ENCODE results near the gene TBKBP1. TPM values are rescaled to one million over a fixed set of nuclear protein-coding genes. Genes with fewer than 3 reads are reported as not detected.

Gene TBKBP1
- total and polyA plus RNA-seq, 2 donors (not counting 3 experiments of a cell fraction or from before 2014, with no cell fraction given): 7.0 to 11.7 TPM

GRCh38 chr17:47724705-47725104 lies 30.7 kb downstream of the TBKBP1 start:
- TF ChIP-seq POLR2A (IDR thresholded peaks at IDR 0.05; ENCODE audit: low read depth, low read length): no peak
- TF ChIP-seq GATA2 (IDR thresholded peaks at IDR 0.05; ENCODE audit: insufficient read depth, insufficient read length, low read depth, low read length): no peak
- no peak for TF ChIP-seq MYC (IDR thresholded peaks at IDR 0.05; ENCODE audit: low read depth, low read length)
- TF ChIP-seq EZH2 (IDR thresholded peaks at IDR 0.05; ENCODE audit: borderline replicate concordance, low read depth, low read length, severe bottlenecking): no peak
- no peak for TF ChIP-seq JUN (IDR thresholded peaks at IDR 0.05; ENCODE audit: borderline replicate concordance, insufficient read depth, insufficient read length, low read depth)
- TF ChIP-seq CTCF (IDR thresholded peaks at IDR 0.05; ENCODE audit: extremely low read depth in 1 of 2, insufficient read depth in 1 of 2, low read depth in 1 of 2, low read length in 2 of 2): no peak
- no peak for TF ChIP-seq POLR2AphosphoS5 (IDR thresholded peaks at IDR 0.05; ENCODE audit: insufficient read depth, low read depth, low read length)
- no peak for TF ChIP-seq MAX (IDR thresholded peaks at IDR 0.05; ENCODE audit: insufficient read depth, insufficient read length)
- no peak for TF ChIP-seq FOS (IDR thresholded peaks at IDR 0.05; ENCODE audit: borderline replicate concordance, insufficient read depth, low read length)
- H4K20me1 ChIP-seq (replicated peaks; ENCODE audit: control insufficient read depth, extremely low read depth, insufficient read depth, low read length): no peaks in the 10 kb centered on the region
- ChIA-PET CTCF (no interaction called here), POLR2A (no interaction called here)
- no peak overlapping the region for H3K4me2 ChIP-seq (ENCODE audit: insufficient read depth, low read length)
- H2AFZ ChIP-seq (ENCODE audit: low read depth, low read length): no peak overlapping the region
- H3K4me3 ChIP-seq (replicated peaks in 1 of 3; ENCODE audit: insufficient read depth in 1 of 3, low read depth in 1 of 3, low read length in 3 of 3): no peak overlapping the region
- BruUV-seq (replicated peaks): no TSS peak
- no peaks in the 10 kb centered on the region for H3K9me1 ChIP-seq (replicated peaks; ENCODE audit: control insufficient read depth, extremely low read depth, insufficient read depth, low read length)
- intact Hi-C loops (cut with micrococcal nuclease) (no loop called here), dilution Hi-C loops (cut with MboI; ENCODE audit: extremely low pct_ligation_motif_present, low sequenced_read_pairs) (no loop called here)
- peaks cover 24 to 25% of the 10 kb centered on the region in 2 experiments for H3K27me3 ChIP-seq (ENCODE audit: control insufficient read depth in 2 of 2, insufficient read depth in 2 of 2, low read length in 2 of 2)
- no peaks in the 10 kb centered on the region for H3K4me1 ChIP-seq (ENCODE audit: control insufficient read depth, extremely low read depth, insufficient read depth, low read length)
- no peak overlapping the region for H3K27ac ChIP-seq (ENCODE audit: insufficient read depth, low read depth, low read length)
- H3K79me2 ChIP-seq (ENCODE audit: control insufficient read depth, insufficient read depth, low read length): no peaks in the 10 kb centered on the region
- FAIRE-seq (no peak), DNase-seq (ENCODE audit: low read depth, low spot score) (no peak)
- H3K9ac ChIP-seq (replicated peaks; ENCODE audit: extremely low read depth, insufficient read depth, low read length): no peak overlapping the region
- H3K9me3 ChIP-seq (replicated peaks; ENCODE audit: control insufficient read depth, insufficient read depth, low read length): no peaks in the 10 kb centered on the region
- H3K36me3 ChIP-seq (ENCODE audit: control insufficient read depth in 2 of 2, extremely low read depth in 1 of 2, insufficient read depth in 2 of 2, low read length in 2 of 2): no peaks in the 10 kb centered on the region
